ENCODE results near the gene PROM2.

The PROM2 gene

GRCh38 chr2:95279435-95280035 is 5.3 kb downstream of the PROM2 start:
- TF ChIP-seq CTCF (IDR thresholded peaks at IDR 0.05) (no peak), ZFX (IDR thresholded peaks at IDR 0.05; ENCODE audit: borderline replicate concordance) (no peak)
- H3K27ac ChIP-seq: no peak overlapping the region

- H3K27ac ChIP-seq: no peak overlapping the region
- TF ChIP-seq ZFX (IDR thresholded peaks at IDR 0.05; ENCODE audit: borderline replicate concordance) (no peak), CTCF (IDR thresholded peaks at IDR 0.05) (no peak)
Measured at GRCh38 chr2:95281071-95281470, 6.8 kb downstream of the PROM2 start.

GRCh38 chr2:95281786-95282185 is 7.5 kb downstream of the PROM2 start:
- TF ChIP-seq CTCF (IDR thresholded peaks at IDR 0.05) (no peak), ZFX (IDR thresholded peaks at IDR 0.05; ENCODE audit: borderline replicate concordance) (no peak)
- H3K27ac ChIP-seq: no peak overlapping the region

GRCh38 chr2:95282458-95282857 is 8.2 kb downstream of the PROM2 start:
- TF ChIP-seq ZFX (IDR thresholded peaks at IDR 0.05; ENCODE audit: borderline replicate concordance) (no peak), CTCF (IDR thresholded peaks at IDR 0.05) (no peak)
- H3K27ac ChIP-seq: no peak overlapping the region

- no peak for TF ChIP-seq CTCF (IDR thresholded peaks at IDR 0.05)
- no peak for TF ChIP-seq ZFX (IDR thresholded peaks at IDR 0.05; ENCODE audit: borderline replicate concordance)
Measured at GRCh38 chr2:95283562-95283961, 9.3 kb downstream of the PROM2 start.

GRCh38 chr2:95284886-95285541 is 10.8 kb downstream of the PROM2 start:
- H3K27ac ChIP-seq: no peak overlapping the region
- TF ChIP-seq ZFX (IDR thresholded peaks at IDR 0.05; ENCODE audit: borderline replicate concordance) (no peak), CTCF (IDR thresholded peaks at IDR 0.05) (no peak)

More at GRCh38 chr2:95283562-95283961, 9.3 kb downstream of the PROM2 start:
- H3K27ac ChIP-seq: no peak overlapping the region

GRCh38 chr2:95285542-95285932 is 11.3 kb downstream of the PROM2 start:
- no peak for TF ChIP-seq ZFX (IDR thresholded peaks at IDR 0.05; ENCODE audit: borderline replicate concordance)
- TF ChIP-seq CTCF (IDR thresholded peaks at IDR 0.05): no peak
- H3K27ac ChIP-seq: no peak overlapping the region

Data from 22Rv1 (cell line).